GM12864 (cell line): Measurements from ENCODE around the gene NUDT1.

Experiments used
- DNase-seq: peaks from one replicate; pipeline ENCODE4 v3.0.0-alpha.2; 2011; ENCODE audit warnings: low read depth
- H3K4me3 ChIP-seq: 2 replicates; pipeline ENCODE4 v1.5.1; 2011; ENCODE audit warnings: mild to moderate bottlenecking, low read depth, low read length, control low read depth
- TF ChIP-seq, protein P1 (sequence below): IDR thresholded peaks from 2 replicates; pipeline ENCODE4 v1.5.1; 2011; ENCODE audit warnings: low read depth, mild to moderate bottlenecking, moderate library complexity, low read length, control low read depth, inconsistent platforms; ENCODE audit errors: missing control alignments

Gene NUDT1

DNA sequence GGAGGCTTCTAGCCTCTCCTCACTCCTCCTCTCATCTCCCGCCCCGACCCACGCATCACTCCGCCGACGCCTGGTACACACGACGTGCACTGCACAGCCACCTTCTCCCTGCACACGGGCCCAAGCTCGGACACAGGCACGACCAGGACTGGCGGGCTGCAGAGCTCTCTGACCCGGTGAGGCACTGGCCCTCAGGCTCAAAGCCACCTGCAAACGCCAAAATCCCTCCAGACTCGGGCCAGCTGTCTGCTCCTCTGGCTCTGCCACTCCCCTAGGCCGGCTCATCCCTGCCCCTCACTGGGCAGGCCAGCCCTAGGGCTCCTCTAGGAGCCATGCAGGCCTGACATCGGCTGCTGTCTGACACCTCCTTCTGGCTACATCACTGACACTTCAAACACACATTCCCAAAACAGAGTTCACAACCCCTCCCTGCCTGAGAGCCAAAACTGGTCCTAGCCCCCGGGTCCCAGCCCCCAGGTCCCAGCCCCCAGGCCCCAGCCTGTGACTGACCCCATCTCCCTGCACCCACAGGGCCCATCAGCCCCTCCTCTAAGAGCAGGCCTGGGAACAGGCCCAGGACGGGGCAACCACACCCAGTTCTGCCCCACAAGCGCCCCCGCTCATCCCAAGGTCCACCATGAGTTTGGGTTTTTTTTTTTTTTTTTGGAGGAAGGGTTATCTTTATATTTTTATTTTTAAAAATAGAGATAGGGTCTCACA lies 44.4 kb upstream of the NUDT1 start:
- DNase-seq: no peak
- TF ChIP-seq, protein P1, sequence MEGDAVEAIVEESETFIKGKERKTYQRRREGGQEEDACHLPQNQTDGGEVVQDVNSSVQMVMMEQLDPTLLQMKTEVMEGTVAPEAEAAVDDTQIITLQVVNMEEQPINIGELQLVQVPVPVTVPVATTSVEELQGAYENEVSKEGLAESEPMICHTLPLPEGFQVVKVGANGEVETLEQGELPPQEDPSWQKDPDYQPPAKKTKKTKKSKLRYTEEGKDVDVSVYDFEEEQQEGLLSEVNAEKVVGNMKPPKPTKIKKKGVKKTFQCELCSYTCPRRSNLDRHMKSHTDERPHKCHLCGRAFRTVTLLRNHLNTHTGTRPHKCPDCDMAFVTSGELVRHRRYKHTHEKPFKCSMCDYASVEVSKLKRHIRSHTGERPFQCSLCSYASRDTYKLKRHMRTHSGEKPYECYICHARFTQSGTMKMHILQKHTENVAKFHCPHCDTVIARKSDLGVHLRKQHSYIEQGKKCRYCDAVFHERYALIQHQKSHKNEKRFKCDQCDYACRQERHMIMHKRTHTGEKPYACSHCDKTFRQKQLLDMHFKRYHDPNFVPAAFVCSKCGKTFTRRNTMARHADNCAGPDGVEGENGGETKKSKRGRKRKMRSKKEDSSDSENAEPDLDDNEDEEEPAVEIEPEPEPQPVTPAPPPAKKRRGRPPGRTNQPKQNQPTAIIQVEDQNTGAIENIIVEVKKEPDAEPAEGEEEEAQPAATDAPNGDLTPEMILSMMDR: no peak
- H3K4me3 ChIP-seq: no peak overlapping the region

DNA sequence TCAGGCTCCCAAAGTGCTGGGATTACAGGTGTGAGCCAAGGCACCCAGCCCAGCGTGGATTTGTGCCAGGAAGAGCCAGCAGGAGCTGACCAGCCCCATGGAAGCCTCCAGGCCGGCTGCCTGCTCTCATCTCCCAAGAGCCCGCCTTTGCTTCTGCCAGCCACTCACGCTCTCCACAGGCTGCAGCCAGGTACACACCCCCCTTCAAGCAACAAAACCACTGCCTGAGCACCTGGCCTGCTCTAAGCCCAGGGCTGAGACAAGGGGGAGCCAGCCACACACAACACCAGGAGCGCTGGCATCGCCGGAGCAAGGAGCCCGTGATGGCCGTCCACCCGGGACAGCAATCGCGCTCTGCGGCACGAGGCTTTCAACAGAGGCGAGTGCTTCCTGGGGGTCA lies 43.8 kb upstream of the NUDT1 start:
- no peak for DNase-seq
- H3K4me3 ChIP-seq: no peak overlapping the region
- TF ChIP-seq, protein P1: no peak

DNA sequence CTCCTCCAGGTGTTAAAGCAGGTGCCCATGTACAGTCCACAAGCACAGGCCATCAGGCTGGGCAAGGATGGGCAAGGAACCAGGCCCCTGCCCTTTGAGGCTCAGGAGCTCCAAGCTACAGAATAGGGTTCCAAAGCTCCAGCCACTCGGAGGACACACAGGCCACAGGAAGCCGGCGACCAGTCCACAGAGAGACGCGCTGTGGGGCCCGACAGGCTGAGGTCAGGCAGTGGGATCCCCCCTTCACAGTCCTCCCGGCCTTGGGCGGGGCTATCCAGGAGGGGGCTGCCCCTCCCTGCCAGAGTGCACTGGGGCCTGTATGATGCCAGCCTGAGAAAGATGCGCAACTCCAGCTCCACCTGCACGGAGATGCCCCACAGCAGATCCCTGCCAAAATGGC lies 43.3 kb upstream of the NUDT1 start:
- H3K4me3 ChIP-seq: no peak overlapping the region
- DNase-seq: no peak
- TF ChIP-seq, protein P1: no peak

DNA sequence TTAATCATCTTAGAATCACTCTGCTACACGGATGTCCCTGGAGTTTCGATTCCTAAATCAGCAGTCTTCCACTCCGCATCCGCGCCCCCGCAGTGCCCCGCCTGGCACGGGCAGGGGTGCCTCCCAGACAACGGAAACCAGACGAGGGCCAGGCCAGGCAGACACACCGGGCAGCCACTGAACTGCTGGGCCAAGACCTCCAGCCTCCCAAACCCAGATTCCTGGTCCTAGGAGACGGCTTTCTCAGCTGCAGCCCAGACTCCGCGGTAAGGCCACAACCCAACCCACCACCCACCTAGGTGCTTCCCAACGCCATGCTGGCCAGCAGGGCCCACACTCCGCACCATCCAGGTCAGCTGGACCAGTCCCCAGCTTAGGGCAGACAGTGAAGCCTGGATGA lies 42.5 kb upstream of the NUDT1 start:
- TF ChIP-seq, protein P1: no peak
- no peak overlapping the region for H3K4me3 ChIP-seq
- no peak for DNase-seq

DNA sequence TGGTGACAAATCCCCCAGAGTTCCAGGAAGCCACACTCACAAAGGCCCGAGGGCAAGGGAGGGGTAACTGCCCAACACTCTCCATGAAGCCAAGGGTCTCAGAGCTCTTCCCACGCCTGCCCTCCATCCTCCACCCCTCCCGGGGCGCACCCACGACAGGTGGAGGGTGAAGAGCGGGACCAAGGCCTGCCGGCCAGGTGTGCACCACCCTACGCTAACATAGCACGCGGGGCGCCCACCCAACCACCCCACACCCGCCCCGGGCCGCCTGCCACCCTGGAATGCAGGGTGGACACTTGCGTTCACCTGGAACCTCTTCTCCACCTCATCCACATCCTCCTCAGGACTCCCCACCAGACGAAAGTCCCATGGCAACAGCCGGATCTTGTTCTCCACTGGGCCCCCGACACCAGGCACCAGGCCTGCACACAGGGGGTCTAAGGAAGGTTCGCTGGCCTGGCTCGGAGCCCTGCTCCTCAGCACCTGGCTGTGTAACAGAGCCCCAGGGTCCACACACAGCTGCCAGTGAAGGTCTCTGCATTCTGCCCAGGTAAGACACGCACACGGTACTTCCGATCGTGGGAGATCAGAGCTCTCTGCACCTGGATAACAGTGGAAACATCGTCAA lies 42.0 kb upstream of the NUDT1 start:
- DNase-seq: no peak
- TF ChIP-seq, protein P1: no peak
- no peak overlapping the region for H3K4me3 ChIP-seq

DNA sequence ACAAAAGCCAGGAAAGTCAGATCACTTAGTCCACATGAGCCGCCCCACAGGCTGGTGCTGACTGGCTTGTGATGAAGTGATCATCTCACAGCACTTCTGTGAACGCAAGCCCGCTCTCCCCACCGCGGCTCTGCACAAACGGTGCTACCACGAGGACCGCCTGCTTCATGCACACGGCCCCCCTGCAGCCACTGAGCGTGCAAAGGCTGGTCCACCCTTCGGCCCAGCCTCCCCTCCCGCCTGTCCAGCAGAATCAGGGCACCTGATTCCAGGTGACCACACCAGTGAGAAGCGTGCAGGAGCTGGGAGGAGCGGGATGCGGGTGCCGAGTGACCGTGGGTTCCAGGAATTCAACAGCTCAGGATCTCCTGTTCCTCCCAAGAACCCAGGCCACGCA lies 41.4 kb upstream of the NUDT1 start:
- TF ChIP-seq, protein P1: no peak
- no peak overlapping the region for H3K4me3 ChIP-seq
- no peak for DNase-seq

DNA sequence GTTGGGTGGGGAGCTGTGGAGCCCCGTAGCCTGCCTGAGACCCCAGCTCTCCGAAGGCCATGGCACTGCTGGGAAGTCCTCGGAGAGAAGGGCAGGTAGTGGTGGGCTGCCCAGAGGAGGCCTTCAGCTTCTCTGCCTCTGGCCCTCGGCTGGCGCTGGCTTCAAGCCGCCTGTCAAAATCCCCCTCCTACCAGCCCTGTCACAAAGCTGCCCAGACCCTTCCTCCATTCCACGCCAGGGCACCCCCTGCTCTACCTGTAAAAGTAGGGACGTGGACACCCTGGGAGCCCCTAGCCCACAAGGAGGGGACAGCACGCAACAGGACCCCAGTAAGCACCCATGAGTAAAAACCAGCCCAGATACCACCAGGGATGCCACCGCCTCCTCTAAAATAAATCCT lies 40.9 kb upstream of the NUDT1 start:
- H3K4me3 ChIP-seq: no peak overlapping the region
- TF ChIP-seq, protein P1: no peak
- no peak for DNase-seq
